Measurements from ENCODE around the gene P4HA2.

Gene P4HA2

GRCh38 chr5:132224716-132225115 lies 2.9 kb downstream of the P4HA2 start:
- Histone ChIP-seq H3K4me3 (ENCODE audit: low read depth, low read length) (peak overlapping the region; percentile 31), H3K36me3 (peaks cover 10% of the 10 kb centered on the region), H3K27ac (peak overlapping the region; percentile 87), H3K27me3 (ENCODE audit: insufficient read depth, low read depth, severe bottlenecking) (no peaks in the 10 kb centered on the region), H3K9me3 (ENCODE audit: severe bottlenecking) (no peaks in the 10 kb centered on the region)
- peak; percentile 67 for DNase-seq
- TF ChIP-seq CTCF (IDR thresholded peaks at IDR 0.05; ENCODE audit: low read depth, low read length): no peak

DNA sequence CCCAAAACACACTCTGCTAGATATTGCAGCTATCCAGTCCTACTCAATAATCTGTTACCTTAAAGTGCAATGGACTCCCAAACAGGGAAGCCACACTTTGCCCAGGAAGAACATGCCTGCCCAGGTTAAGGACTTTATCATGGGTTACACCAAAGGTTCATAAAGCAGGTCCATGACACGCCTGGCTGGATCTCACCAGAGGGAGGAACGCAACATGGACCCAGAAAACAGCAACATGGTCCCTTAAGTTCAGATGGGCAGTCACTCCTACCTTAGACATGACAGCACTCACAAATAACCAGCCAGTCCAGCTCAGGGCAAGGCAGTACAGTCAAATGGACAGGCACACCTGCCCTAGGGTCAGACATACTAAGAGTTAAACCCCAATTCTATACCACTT lies 3.8 kb downstream of the P4HA2 start:
- Histone ChIP-seq H3K27me3 (ENCODE audit: insufficient read depth, low read depth, severe bottlenecking) (no peaks in the 10 kb centered on the region), H3K4me3 (ENCODE audit: low read depth, low read length) (no peak overlapping the region), H3K27ac (peak overlapping the region; percentile 87), H3K9me3 (ENCODE audit: severe bottlenecking) (no peaks in the 10 kb centered on the region), H3K36me3 (peaks cover 11% of the 10 kb centered on the region)
- DNase-seq: no peak
- no peak for TF ChIP-seq CTCF (IDR thresholded peaks at IDR 0.05; ENCODE audit: low read depth, low read length)

DNA sequence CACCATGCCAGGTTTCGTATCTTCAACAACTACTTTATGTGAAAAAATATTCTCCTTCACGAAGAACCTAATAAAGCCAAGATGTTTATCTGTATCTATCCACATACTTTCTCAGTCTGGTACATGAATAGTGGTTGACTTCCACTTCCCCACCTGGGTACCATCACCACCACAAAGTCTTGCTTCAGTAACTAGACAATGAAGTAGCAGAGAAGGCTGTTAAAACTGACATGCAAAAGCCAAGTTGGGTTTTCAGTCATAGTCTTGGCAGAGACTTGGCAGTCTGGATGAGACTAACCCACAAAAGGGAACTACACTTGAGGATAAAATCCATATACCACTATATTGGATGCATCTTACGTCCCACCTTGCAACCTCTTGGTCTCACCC lies 5.0 kb downstream of the P4HA2 start:
- TF ChIP-seq CTCF (IDR thresholded peaks at IDR 0.05; ENCODE audit: low read depth, low read length): no peak
- DNase-seq: no peak
- Histone ChIP-seq H3K9me3 (ENCODE audit: severe bottlenecking) (no peaks in the 10 kb centered on the region), H3K4me3 (ENCODE audit: low read depth, low read length) (no peak overlapping the region), H3K36me3 (peaks cover 20% of the 10 kb centered on the region), H3K27ac (no peak overlapping the region), H3K27me3 (ENCODE audit: insufficient read depth, low read depth, severe bottlenecking) (no peaks in the 10 kb centered on the region)

DNA sequence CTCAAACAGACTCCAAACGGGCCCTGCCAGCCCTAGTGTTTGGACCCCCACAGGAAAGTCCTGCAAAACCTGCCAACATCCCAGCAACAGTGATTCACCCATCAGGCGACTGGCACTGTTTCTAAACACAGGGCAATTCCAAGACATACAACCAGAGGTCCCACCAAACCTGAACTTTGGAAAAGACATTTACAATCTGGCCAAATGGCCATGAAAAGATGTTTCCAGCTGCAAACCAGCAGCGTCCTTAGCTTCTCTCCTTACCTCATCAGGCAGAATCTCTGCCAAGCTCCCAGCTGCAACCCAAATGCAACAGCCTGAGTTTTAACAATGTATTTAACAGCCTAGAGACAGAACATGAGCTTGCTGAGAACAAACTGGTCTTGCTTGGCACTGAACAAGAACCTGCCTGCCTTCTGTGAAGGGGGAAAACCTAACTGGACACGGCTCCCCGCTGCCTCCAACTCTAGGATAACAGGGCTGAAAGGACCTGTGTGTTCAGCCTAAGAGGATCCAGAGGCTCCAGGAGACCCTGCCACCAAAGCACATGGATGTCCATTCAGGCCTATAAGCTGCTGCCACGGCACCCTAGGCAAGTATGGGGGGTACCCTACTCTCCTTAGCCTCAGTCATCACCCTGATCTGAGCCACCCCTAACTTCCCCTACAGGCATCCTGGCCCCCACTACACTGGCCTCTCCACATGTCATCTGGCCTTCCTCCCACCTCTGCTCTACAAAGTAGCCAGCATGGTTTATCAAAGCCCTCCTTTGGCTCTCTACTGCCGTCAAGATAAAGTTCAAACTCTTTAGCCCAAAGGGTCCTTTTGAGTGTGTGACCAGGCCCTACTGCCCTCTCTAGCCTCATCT lies 5.6 kb downstream of the P4HA2 start:
- H3K4me3 ChIP-seq (ENCODE audit: low read depth, low read length): no peak overlapping the region
- no peaks in the 10 kb centered on the region for H3K27me3 ChIP-seq (ENCODE audit: insufficient read depth, low read depth, severe bottlenecking)
- H3K9me3 ChIP-seq (ENCODE audit: severe bottlenecking): no peaks in the 10 kb centered on the region
- no peak overlapping the region for H3K27ac ChIP-seq
- DNase-seq: no peak
- TF ChIP-seq CTCF (IDR thresholded peaks at IDR 0.05; ENCODE audit: low read depth, low read length): no peak
- H3K36me3 ChIP-seq: peaks cover 25% of the 10 kb centered on the region

GRCh38 chr5:132220491-132220890 lies 7.2 kb downstream of the P4HA2 start:
- no peak for TF ChIP-seq CTCF (IDR thresholded peaks at IDR 0.05; ENCODE audit: low read depth, low read length)
- peaks cover 35% of the 10 kb centered on the region for H3K36me3 ChIP-seq
- no peak for DNase-seq
- H3K27me3 ChIP-seq (ENCODE audit: insufficient read depth, low read depth, severe bottlenecking): no peaks in the 10 kb centered on the region
- H3K9me3 ChIP-seq (ENCODE audit: severe bottlenecking): no peaks in the 10 kb centered on the region
- no peak overlapping the region for H3K4me3 ChIP-seq (ENCODE audit: low read depth, low read length)
- no peak overlapping the region for H3K27ac ChIP-seq

DNA sequence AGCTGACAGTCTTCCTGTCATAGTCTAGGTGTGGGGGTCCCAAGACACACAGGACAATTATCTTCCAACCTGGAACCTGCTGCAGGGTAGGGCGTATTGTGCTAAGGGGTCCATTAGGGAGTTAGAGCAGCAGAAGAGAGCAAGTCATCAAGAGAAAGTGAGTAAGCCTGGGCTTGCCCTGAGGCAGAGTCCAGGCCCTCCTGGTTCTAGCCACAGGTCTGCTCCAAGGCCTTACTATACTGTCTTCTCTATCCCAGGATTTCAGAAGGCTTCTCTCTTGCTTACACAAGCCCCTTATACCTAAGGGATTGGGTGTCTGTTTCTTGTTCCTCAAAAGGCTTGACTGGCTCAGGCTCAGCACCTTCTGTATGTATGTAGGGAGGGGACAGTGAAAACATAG lies 7.7 kb downstream of the P4HA2 start:
- TF ChIP-seq CTCF (IDR thresholded peaks at IDR 0.05; ENCODE audit: low read depth, low read length): no peak
- no peak for DNase-seq
- Histone ChIP-seq H3K27me3 (ENCODE audit: insufficient read depth, low read depth, severe bottlenecking) (no peaks in the 10 kb centered on the region), H3K9me3 (ENCODE audit: severe bottlenecking) (no peaks in the 10 kb centered on the region), H3K36me3 (peaks cover 40% of the 10 kb centered on the region), H3K27ac (no peak overlapping the region), H3K4me3 (ENCODE audit: low read depth, low read length) (no peak overlapping the region)
